ENCODE data around the gene FBXO24.
A peak's percentile ranks its signal among the peaks of the same experiment; 100 is the strongest.
"Not testable (repeated sequence)": the region's sequence is repeated elsewhere in the genome, so short reads cannot be mapped to it uniquely, and the experiment has no call there.

Gene FBXO24, protein sequence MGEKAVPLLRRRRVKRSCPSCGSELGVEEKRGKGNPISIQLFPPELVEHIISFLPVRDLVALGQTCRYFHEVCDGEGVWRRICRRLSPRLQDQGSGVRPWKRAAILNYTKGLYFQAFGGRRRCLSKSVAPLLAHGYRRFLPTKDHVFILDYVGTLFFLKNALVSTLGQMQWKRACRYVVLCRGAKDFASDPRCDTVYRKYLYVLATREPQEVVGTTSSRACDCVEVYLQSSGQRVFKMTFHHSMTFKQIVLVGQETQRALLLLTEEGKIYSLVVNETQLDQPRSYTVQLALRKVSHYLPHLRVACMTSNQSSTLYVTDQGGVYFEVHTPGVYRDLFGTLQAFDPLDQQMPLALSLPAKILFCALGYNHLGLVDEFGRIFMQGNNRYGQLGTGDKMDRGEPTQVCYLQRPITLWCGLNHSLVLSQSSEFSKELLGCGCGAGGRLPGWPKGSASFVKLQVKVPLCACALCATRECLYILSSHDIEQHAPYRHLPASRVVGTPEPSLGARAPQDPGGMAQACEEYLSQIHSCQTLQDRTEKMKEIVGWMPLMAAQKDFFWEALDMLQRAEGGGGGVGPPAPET

DNA sequence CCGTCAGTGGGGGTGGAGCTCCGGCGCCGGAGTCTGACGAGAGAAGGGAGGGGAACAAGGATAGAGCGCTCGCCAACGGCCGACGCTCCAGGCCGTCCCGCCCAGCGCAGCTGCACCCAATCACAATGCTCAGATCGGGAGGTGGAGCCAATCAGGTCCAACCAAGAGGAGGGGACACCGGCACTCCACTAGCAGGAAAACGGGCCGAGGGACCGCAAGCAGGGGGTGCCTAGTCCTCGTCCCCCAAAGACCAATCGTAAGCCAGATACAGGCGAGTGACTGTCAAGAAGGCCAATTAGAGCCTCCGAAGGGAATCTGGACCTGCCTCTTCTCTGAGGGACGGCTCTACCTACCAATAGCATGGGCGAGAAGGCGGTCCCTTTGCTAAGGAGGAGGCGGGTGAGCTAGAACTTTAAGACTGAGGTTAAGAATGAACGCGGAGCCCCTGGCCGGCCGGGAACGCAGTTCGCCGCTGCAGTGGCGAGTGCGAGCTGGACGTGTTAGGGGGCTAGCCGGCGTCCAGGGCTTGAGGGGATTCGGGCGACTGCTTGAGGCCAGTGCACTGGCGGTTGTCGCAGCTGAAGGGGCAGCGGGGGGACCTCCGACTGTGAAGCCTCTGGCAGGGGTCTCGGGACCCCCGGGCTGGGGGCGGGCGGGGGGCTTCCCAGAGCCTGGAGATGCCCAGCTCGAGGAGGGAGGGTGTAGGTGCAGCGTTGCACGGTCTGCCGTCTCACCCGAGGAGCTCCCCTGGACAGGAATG, at the start of gene FBXO24:
Gene FBXO24, plus strand, starts transcription at position 63 of the 760 bp plus-strand sequence. Its CDS starts 298 bp downstream, at position 361.
- DNase-seq, result peak; percentile 98 to 100 (median 98)

DNA sequence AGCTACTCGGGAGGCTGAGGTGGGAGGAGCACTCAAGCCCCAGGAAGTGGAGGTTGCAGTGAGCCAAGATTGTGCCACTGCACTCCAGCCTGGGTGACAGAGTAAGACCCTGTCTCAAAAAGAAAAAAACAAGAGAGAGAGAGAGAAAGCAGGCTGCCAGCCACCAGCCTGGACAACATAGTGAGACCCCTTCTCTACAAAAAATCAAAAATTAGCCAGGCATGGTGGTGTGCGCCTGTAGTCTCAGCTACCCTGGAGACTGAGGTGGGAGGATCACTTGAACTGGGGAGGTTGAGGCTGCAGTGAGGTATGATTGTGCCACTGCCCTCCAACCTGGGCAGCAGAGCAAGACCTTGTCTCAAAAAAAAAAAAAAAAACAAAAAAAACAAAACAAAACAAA, 49.4 kb upstream of the FBXO24 start:
- not testable (repeated sequence) for DNase-seq

DNA sequence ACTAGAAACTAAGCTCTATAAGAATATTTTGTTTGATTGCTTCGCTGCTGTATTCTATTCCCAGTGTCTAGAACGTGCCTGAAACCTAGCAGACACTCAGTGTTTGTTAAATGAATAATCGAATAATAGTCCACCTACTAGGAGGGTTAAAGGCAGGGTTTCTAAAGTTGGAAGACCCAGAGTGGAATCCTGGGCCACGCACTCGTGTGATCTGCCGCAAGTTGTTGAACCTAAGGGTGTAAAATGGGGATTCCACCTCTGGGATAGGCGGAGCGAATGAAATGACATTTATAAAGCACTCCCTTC, 47.8 kb upstream of the FBXO24 start:
- no peak for DNase-seq

DNA sequence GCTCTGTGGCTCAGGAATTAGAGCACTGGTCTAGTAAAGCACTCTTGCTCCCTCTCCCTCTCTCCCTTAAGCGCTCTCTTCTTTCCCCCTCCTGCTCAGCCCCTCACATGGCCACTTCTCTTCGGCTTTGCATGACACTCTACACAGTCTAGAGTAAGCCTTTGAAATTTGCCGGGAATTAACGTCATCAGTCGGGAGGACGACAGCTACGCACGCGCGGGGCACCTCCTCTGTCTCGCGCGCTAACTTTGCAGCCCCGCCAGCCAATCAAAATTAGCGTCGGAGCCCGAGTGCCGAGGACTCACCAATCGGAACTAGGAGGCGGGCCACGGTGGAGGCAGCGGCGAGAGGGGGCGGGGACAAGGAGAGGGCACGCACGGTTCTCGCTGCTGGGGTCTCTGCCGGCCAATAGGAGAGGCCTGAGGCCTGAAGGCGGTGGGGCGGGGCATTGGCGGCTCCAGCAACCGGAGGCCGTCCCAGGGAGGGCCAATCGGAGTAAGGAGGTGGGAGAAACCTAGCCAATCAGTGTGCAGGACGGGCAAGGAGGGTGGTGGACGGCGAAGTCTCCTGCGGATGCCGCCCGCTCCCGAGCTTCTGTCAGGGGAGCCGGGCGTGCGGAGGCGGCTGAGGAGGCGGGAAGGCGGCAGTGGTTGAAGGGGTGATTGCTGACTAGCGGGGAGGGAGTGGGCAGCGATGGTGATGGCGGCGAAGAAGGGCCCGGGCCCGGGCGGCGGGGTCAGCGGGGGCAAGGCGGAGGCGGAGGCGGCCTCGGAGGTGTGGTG, 47.3 kb upstream of the FBXO24 start, which contains the start of gene AGFG2:
Gene AGFG2, plus strand, starts transcription at position 550 of the 782 bp plus-strand sequence. Its CDS starts 144 bp downstream, at position 694.
- peak; percentile 98 to 100 (median 100) for DNase-seq

DNA sequence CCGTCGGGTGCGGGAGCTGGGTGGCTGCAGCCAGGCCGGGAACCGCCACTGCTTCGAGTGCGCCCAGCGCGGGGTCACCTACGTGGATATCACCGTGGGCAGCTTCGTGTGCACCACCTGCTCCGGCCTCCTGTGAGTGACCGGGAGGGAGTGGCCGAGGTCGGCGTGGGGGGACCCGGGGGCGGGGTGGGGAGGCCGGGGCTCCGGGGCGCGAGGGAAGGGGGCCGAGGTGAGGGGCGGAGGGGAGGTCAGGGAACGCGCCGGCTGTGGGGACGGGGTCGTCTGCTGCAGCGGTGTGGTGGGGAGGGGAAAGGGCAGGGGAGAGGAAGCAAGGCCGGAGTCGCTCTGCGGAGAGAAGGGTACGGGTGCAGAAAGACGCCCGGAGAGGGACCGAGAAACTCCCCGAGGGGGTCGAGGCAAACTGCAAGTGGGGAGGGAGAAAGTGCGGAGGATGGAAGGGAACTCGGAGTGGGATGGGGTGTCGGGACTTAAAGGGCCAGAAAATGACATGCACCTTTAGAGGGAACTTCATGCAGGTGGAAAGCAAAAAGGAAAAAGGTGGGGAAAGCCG, 46.6 kb upstream of the FBXO24 start:
- DNase-seq, result no peak

DNA sequence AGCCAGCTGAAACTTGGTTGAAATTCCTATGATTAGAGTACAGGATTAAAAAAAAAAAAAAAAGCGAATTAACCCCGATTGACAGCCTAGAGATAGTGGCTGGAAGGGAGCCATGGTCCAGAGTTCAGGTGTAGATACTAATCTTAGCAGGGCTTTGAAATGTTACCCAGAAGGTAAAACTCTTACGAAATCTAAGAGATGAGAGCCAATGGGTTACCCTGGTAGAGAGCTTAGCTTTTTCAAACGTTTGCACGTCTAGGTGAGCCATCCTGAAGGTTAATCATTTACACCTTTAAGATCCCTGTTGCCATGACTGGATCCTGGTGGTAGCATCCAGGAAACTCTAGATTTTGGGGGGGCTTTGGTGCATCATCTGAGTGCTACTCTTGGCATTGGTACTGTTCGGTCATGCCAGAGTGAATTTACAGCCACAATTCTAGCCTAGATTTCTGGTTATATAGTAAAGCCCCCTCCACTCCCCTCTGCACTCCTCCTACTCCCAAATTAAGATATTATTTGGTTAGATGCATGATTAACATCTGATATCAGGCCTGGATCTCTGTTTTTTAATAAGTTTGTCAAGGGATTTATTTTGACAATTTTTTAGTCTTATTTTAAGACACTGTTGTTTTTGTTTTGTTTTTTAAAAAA, 45.9 kb upstream of the FBXO24 start:
- no peak for DNase-seq

DNA sequence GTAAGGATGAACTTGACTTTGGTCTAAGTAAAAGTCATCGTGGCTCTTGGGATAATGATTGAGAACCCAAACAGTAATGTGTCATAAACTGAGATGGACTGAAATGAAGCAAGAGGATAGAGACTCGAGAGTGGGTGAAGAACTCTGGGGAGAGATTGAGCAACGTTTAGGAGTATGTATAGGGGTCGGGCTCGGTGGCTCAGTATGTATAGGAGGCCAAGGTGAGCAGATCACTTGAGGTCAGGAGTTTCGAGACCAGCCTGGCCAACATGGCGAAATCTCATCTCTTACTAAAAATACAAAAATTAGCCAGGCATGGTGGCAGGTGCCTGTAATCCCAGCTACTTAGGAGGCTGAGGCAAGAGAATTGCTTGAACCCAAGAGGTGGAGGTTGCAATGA, 44.8 kb upstream of the FBXO24 start:
- DNase-seq, result not testable (repeated sequence)

DNA sequence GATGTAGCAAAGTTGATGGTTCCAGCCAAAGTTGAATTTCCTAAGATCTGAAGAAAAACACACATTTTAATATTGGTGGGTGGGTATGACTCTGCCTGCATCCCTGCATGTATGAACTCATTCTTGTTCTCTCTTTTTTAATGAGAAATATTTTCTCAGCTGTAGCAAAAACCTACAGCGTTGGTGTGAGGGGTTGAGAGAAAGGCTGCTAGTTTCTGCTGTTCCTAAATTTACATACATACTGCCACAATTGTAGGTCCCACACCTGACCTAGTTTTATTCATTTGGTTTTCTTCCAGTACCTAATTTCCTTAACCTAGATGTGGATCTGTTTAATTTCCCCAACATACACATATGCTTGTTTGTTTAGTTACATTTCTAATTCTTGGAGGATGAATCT, 42.5 kb upstream of the FBXO24 start:
- DNase-seq, result no peak

DNA sequence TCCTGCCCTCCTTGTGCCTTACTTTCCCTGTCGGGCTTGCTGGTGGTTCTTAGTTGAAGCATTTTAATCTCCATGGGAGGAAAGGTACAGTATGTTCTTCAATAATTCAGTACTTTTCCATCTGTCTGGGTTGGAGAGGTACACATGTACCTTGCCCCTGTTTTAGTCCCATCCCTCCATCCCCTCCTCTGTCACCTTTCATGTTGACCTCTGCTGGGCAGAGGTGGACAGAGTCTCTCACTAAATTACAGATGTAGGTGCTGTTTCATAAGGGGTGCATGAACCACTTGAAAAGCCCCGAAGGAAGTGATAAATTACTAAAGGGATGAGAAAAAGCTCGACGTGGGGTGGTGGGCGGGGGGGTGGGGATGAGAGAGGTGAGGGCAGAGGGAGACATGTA, 41.7 kb upstream of the FBXO24 start:
- DNase-seq, result no peak

DNA sequence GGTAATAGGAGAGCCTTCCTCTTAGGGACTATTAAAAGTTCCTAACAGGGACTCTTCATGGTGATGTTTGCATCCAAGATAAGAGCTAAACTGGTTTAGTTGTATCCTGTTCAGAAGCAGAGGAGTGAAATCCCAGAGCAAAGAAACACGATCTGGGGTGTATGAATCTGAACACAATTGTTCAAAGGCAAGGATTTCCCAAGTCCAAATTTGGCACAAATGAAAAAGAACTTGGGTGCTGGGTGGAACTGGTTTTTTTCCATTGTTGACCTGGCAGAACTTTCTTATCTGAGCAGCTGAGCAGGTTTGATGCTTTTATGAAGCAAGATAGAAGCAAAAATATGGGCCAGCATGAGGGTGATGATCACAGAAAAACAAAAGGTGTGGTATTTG, 41.2 kb upstream of the FBXO24 start:
- no peak for DNase-seq

DNA sequence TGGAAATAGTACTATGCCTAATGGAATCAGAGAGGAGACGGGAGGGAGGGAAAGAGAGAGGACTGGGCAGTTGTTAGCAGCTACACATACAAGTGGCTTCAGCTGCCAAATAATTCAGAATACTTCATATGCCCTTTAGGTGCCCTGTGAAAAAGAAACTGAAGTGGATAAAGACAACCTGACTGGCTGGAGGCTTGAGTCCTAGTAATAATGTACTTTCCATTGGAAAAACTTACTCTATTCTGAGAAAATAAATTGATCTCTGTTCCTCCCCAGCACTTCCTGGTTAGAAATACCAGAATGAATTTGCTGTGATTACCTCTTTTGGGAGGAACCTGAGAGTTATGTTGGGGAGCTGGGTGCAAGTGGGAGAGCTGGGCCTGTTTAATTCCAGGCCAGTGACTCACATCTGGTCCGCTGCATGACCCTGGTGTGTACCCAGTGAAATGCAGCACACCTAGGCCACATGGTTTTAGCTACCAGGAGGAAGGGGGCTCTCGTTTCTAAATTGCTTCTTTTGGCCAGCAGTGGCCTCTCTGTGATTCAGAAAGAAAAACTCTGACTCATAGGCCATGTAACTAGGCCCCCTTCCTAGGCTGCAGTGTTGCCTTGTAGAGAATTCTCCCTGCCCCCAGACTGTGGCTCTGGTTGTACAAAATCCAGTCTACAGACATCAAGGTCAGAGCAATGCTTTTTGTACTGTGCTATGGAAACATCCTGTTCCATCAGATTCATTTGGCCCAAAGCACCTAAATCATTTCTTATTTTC, 40.6 kb upstream of the FBXO24 start:
- DNase-seq, result no peak

DNA sequence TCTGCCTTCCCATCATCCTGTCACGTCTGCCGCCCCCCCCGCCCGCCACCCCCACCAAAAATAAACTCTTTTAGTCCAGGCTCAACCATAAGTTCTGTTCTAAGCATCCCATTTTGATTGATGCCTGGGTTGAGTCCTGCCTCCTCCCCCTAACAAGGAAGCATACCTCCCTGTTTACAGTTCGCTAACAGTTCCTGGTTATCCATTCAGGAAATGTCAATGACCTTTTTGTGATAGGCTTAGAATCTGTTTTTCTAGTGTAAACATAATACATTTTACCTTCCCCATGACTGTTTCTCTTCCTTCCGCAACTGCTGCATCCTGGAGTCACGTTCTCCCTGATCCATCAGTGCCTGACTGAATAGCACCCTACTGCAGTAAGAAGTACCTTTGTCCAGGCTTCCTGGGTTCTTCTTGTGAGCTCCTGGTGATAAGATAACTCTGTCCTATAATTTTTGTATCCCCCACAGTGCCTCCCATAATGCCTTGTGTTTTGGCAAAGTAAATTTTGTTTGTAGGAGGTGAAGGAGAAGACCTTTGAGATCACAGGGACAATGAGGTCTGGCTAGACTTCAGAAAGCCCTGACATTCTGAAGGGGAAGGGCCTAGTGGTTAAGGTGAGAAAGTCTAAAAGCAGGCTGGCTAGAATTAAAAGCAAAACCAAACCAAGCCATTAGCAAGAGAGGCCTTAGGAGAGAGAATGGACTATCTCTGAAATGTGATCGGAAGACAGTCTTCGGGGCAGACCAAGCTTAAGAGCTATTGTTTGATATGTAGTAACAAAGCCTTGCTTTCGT, 39.8 kb upstream of the FBXO24 start:
- DNase-seq, result no peak

DNA sequence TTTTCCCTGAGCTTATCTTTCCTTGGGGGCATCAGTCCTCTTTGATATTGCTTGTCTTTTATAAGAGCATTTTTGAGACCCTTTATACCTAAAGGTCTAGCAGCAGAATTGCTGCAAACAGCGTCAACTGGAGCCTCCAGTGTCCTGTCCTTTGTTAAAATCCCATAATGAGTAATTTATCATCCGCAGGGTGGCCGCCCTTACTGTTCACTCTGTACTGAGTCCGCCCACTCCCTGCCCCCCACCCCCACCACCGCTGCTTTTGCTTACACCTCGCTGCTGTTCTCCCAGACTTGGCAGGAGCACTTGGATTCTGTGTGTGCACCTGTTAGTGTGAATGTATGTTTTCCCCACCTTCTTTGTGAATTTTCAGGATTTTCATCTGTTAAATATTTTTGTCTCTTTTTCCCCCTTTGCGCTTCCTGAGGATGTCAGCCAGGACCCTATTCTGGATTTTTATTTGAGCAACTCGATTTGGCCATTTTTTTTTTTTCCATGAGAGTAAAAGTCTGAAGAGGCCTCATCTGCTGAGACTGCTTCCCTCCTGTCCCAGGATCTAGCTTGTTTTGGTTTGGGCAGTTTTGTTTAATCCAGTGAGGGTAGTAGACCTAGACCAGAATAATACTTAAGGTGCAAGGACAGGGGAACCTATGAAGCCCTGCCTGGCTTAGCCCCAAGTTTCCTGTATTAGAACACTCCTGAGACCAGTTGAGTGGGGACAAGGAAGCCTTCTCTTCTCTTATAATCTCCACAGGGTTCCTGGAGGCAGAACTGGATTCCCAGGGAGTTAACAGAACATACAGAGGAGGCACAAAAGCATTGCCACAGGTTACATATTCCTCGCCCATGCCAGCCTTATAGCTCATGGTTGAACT, 39.0 kb upstream of the FBXO24 start:
- no peak for DNase-seq

DNA sequence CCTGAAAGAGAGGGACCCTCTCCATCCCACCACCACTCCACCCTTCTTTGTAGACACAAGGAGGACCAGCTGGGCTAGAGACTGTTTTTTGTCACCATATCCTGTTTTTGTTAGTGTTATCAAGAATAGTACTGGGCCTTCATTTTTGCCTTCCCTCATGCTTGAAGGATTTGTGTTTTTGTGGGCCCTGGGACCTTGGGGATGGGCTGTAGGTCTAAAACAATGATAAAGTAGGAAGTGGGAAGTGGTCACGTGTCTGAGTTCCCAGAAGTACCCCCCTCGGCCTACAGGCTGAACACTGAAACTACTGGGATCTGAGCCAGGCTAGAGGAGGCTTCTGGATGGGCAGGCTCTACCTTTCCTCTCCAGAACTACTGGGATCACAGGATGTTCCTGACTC, 38.3 kb upstream of the FBXO24 start:
- DNase-seq, result no peak

DNA sequence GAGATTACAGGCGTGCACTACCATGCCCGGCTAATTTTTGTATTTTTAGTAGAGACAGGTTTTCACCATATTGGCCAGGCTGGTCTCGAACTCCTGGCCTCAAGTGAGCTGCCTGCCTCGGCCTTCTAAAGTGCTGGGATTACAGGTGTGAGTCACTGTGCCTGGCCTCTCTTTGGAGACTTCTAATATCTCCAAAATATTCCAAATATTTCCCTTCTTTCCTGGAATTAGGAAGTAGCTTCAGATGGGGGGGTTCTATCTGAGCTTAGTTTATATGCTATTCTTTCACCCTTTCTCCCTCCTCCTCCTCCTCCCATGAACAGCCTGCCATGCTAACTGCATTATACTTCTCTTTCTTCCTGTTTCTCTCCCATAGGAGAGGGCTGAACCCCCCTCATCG, 37.7 kb upstream of the FBXO24 start:
- DNase-seq, result not testable (repeated sequence)

DNA sequence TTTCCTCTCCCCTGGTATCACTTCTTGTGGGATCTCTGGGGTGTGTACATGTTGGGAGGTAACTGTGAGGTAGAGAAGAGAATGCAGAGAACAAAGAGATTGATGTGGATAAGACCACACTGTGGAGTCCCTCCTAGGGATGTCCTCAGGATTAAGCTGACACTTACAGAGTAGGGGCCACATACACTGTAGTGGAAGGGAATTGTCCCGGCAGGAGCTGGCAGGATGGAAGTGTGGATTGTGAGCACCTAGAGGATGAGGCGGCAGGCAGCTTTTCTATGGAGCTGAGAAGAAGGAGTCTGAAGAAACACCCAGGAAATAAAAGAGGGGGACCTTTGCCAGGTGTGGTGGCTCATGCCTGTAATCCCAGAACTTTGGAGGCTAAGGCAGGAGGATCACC, 33.6 kb upstream of the FBXO24 start:
- DNase-seq, result no peak

DNA sequence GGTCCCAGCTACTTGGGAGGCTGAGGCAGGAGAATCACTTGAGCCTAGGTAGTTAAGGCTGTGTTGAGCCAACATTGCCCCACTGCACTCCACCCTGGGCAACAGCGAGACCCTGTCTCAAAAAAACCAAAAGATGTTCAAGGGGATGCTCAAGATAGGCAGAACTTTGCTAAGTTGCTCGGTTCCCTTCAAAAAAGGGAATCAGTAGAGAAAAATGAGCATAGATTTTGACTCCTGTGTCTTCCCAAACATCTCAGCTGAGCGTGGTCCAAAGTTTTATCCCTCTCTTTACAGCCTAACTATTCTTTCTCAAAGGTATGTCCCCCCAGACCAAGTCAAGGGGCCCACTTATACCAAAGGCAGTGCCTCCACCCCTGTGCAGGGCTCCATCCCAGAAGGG, 33.1 kb upstream of the FBXO24 start:
- DNase-seq, result no peak

DNA sequence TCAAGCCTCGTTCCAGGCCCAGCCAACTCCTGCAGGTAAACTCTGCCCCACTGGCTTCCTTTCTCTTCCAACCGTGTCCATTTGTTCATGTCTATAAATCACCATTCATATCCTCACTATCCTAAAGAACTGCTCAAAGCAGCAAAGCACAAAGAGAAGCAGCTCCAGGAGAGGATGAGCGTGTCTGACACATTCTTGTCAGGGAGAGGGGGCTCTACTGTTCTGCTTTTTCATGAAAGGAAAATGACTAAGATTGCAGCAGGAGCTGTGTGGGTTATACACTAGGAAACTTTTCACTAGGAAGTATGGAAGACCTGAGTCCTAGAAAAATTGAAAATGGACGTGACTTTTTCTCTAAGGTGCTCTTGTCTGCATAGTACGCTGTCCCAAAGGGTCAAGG, 30.4 kb upstream of the FBXO24 start:
- DNase-seq, result no peak

DNA sequence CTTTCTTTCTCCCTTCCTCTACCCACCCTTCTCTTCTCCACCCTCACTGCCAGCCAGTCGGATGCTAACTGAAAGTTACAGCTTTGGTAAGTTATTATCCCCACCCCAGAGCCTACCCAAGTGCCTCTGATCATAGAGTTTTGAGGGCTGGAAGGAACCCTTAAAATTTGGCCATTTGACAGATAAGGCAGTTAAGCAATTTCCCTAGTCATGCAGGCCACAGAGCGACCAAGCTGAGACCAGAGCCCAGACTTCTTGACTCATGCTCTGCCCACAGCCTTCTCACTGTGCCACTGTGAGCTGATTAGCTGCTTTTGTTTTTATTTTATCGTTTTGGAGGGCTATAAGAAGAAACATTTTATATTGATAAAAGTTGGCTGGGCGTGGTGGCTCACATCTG, 29.6 kb upstream of the FBXO24 start:
- DNase-seq, result no peak

DNA sequence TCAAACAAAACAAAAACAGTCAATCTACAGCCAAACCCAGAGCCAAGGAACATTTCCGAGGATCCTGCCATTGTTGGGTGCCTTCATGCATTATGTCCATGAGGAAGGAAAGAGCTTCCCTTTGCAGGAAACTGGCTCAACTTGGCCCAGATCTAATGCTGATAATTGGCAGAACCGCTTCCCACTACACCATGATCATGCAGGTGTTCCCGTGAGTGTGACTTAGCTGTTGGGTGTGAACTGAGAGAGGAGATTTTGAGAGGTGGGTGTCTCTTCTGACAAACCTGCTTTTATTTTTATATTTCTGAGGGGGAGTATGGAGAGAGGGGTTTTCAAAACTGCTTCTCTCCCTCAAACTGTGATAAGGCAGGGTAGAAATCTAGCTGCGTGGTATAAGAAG, 27.0 kb upstream of the FBXO24 start:
- no peak for DNase-seq

Data from activated CD4-positive, CD25-positive, alpha-beta regulatory T cell (primary cell).